SU-DHL-6 (cell line): Measurements from ENCODE around the gene WDR53.
"Not testable (repeated sequence)": the region's sequence is repeated elsewhere in the genome, so short reads cannot be mapped to it uniquely, and the experiment has no call there.

Source experiments
- H2AFZ ChIP-seq: fragments of 200-600 bp; sonication (generic); 2 replicates; pipeline ENCODE4 v1.6.1; 2014; ENCODE audit warnings: low read depth, mild to moderate bottlenecking, moderate library complexity, mixed read lengths, antibody characterized with exemption, low read length; ENCODE audit not compliant: severe bottlenecking
- H3F3A ChIP-seq: fragments of 200-600 bp; shearing (Covaris generic); 2 replicates; pipeline ENCODE4 v1.6.0; 2016; ENCODE audit warnings: antibody characterized with exemption, mild to moderate bottlenecking; ENCODE audit not compliant: insufficient read depth
- H3K27ac ChIP-seq: fragments of 200-600 bp; sonication (generic); 2 replicates; pipeline ENCODE4 v1.5.1; 2016; ENCODE audit warnings: low read depth, mild to moderate bottlenecking, low read length, moderate library complexity, mixed read lengths
- H3K27me3 ChIP-seq: fragments of 200-600 bp; sonication (generic), shearing (Covaris generic); 2 replicates; pipeline ENCODE4 v1.6.0; 2014; ENCODE audit warnings: mild to moderate bottlenecking, low read length
- H3K36me3 ChIP-seq: fragments of 200-600 bp; sonication (generic); 2 replicates; pipeline ENCODE4 v1.6.1; 2014; ENCODE audit warnings: mild to moderate bottlenecking, low read length, mixed read lengths
- H3K4me2 ChIP-seq: fragments of 300-600, 200-600 bp; shearing (Covaris generic), sonication (generic); 2 replicates; pipeline ENCODE4 v1.6.0; 2014; ENCODE audit warnings: low read length, low read depth, mild to moderate bottlenecking; ENCODE audit not compliant: poor library complexity, severe bottlenecking
- H3K4me3 ChIP-seq: fragments of 200-600 bp; sonication (generic); 2 replicates; pipeline ENCODE4 v1.5.1; 2014; ENCODE audit warnings: antibody characterized with exemption, low read length, mild to moderate bottlenecking, mixed read lengths; ENCODE audit not compliant: insufficient read depth, poor library complexity, severe bottlenecking
- H3K79me2 ChIP-seq: fragments of 200-600 bp; sonication (generic); 2 replicates; pipeline ENCODE4 v1.6.1; 2014; ENCODE audit warnings: mild to moderate bottlenecking, low read length, moderate library complexity; ENCODE audit not compliant: insufficient read depth
- H3K9ac ChIP-seq: fragments of 200-600 bp; sonication (generic); 2 replicates; pipeline ENCODE4 v1.7.0; 2014; ENCODE audit warnings: mild to moderate bottlenecking, low read length
- H3K9me2 ChIP-seq: fragments of 200-600 bp; sonication (generic); replicated peaks from 2 replicates; pipeline ENCODE4 v1.6.1; 2014; ENCODE audit warnings: low read length; ENCODE audit not compliant: insufficient read depth
- H3K9me3 ChIP-seq: fragments of 200-600 bp; sonication (generic); 2 replicates; pipeline ENCODE4 v1.6.1; 2014; ENCODE audit warnings: low read length, mixed read lengths; ENCODE audit not compliant: insufficient read depth
- H4K20me1 ChIP-seq: fragments of 200-600 bp; sonication (generic); 2 replicates; pipeline ENCODE4 v1.6.1; 2014; ENCODE audit warnings: low read depth, mild to moderate bottlenecking, antibody characterized with exemption, low read length, moderate library complexity, mixed read lengths
- CTCF ChIP-seq: fragments of 200-600 bp; sonication (generic); IDR thresholded peaks from one replicate; pipeline ENCODE4 v1.5.1; 2017; ENCODE audit warnings: antibody characterized with exemption, mild to moderate bottlenecking, low read length, moderate library complexity; ENCODE audit not compliant: insufficient read depth, poor library complexity, severe bottlenecking
- EZH2phosphoT487 ChIP-seq: fragments of 200-600 bp; sonication (generic), shearing (Covaris generic); conservative IDR thresholded peaks from 2 replicates; pipeline ENCODE4 v1.6.1; 2018; ENCODE audit warnings: mild to moderate bottlenecking, antibody characterized with exemption, low read length, moderate library complexity, mixed read lengths

The WDR53 gene

GRCh38 chr3:196552253-196552652 lies 16.1 kb downstream of the WDR53 start:
- Histone ChIP-seq H2AFZ (no peak overlapping the region), H3K9ac (no peak overlapping the region), H3K4me3 (no peak overlapping the region), H4K20me1 (no peaks in the 10 kb centered on the region), H3K4me2 (no peak overlapping the region), H3K79me2 (no peaks in the 10 kb centered on the region), H3K27ac (no peak overlapping the region), H3K36me3 (no peaks in the 10 kb centered on the region), H3K27me3 (no peaks in the 10 kb centered on the region), H3F3A (no peaks in the 10 kb centered on the region), H3K9me3 (peaks cover 15% of the 10 kb centered on the region; the same call in 1 of the 2 replicates), H3K9me2 (no peaks in the 10 kb centered on the region)
- TF ChIP-seq EZH2phosphoT487, result no peak

- not testable (repeated sequence) for H3K27me3 ChIP-seq, H4K20me1 ChIP-seq, H3K79me2 ChIP-seq, H3K9me2 ChIP-seq, H3K27ac ChIP-seq, H3K4me3 ChIP-seq, H3K4me2 ChIP-seq, H3F3A ChIP-seq, H2AFZ ChIP-seq, H3K9ac ChIP-seq, H3K36me3 ChIP-seq
- peaks cover 15% of the 10 kb centered on the region; the same call in 1 of the 2 replicates for H3K9me3 ChIP-seq
Observed at GRCh38 chr3:196550172-196550571, 18.2 kb downstream of the WDR53 start.

- not testable (repeated sequence) for H3K79me2 ChIP-seq, H4K20me1 ChIP-seq, H3K9me2 ChIP-seq, H3K27ac ChIP-seq, H3K4me3 ChIP-seq, H3K9ac ChIP-seq, H3K36me3 ChIP-seq, H3K27me3 ChIP-seq, H3F3A ChIP-seq, H2AFZ ChIP-seq, H3K4me2 ChIP-seq
- peaks cover 15% of the 10 kb centered on the region; the same call in 1 of the 2 replicates for H3K9me3 ChIP-seq
Observed at GRCh38 chr3:196549312-196549711, 19.0 kb downstream of the WDR53 start.

GRCh38 chr3:196547067-196547466 lies 21.3 kb downstream of the WDR53 start:
- Histone ChIP-seq H3K79me2 (no peaks in the 10 kb centered on the region), H3K9ac (no peak overlapping the region), H3K4me3 (no peak overlapping the region), H3K4me2 (no peak overlapping the region), H3K36me3 (no peaks in the 10 kb centered on the region), H3K27me3 (no peaks in the 10 kb centered on the region), H3K27ac (no peak overlapping the region), H4K20me1 (no peaks in the 10 kb centered on the region), H2AFZ (no peak overlapping the region), H3K9me3 (peaks cover 15% of the 10 kb centered on the region; the same call in 1 of the 2 replicates), H3K9me2 (no peaks in the 10 kb centered on the region), H3F3A (no peaks in the 10 kb centered on the region)
- TF ChIP-seq EZH2phosphoT487 (no peak), CTCF (no peak)

- no peaks in the 10 kb centered on the region for H3K36me3 ChIP-seq
- H3K4me3 ChIP-seq, result no peak overlapping the region
- H3K27ac ChIP-seq, result no peak overlapping the region
- TF ChIP-seq EZH2phosphoT487 (no peak), CTCF (no peak)
- no peak overlapping the region for H3K4me2 ChIP-seq
- no peaks in the 10 kb centered on the region for H3F3A ChIP-seq
- H4K20me1 ChIP-seq, result no peaks in the 10 kb centered on the region
- H3K79me2 ChIP-seq, result no peaks in the 10 kb centered on the region
- H2AFZ ChIP-seq, result no peak overlapping the region
- no peaks in the 10 kb centered on the region for H3K9me2 ChIP-seq
- no peak overlapping the region for H3K9ac ChIP-seq
- peaks cover 15% of the 10 kb centered on the region; the same call in 1 of the 2 replicates for H3K9me3 ChIP-seq
- H3K27me3 ChIP-seq, result no peaks in the 10 kb centered on the region
Observed at GRCh38 chr3:196546537-196546936, 21.8 kb downstream of the WDR53 start.
